Measurements from ENCODE around the gene GNG13. TPM values are rescaled to one million over a fixed set of nuclear protein-coding genes. Genes with fewer than 3 reads are reported as not detected.
A peak's percentile ranks its signal among the peaks of the same experiment; 100 is the strongest.

The GNG13 gene
- total and polyA plus RNA-seq, 2 of the 4 experiments (the other 2 are of a cell fraction), result not detected

DNA sequence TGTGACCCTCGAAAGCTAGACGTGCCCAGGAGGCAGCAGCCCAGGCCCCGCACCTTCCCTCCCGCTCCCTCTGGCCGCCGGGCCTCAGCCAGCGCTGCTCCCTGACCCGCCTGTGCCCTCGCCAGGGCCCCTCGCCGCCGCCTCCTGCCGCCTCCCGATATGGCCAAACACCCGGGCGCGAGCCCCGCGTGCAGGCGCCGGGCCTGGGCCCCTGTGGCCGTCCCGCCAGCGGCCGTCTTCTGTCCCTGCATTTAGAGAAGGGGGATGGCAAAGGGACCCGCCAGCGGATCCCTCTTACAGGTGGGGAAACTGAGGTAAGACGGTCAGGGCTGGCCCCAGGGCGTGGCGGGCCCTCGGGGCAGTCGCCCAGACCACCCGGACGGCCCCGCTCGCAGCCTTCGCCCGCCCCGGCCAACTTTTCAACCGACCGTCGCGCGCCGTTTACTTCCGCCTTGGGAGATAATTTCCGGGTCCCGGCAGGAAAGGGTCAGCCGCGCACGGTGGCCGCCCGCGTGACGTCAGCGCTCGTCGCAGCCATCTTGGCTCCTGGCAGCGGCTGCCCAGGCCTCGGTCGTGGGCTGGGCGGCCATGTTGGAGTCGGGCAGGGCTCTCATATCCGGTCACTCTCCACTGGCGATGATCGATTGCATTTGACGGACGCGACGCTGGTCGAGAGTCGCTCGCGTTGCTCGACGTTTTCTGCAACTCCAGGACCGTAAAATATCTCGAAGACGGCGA is 7.0 kb upstream of the GNG13 start:
- Histone ChIP-seq H2BK20ac (ENCODE audit: low read depth, low read length) (no peak overlapping the region), H3K9me1 (ENCODE audit: insufficient read depth, low read length) (0 out of 2 replicates have a peak, but pooled peaks cover 3% of the 10 kb centered on the region), H3K56ac (ENCODE audit: extremely low read depth, insufficient read depth, low read length) (0 out of 2 replicates have a peak overlapping the region, but pooled peaks have one; percentile 25), H3K4me3 (ENCODE audit: insufficient read depth, low read depth, low read length) (peak overlapping the region; percentile 84), H3K36me3 (ENCODE audit: control insufficient read depth, insufficient read depth, low read length) (no peaks in the 10 kb centered on the region), H3K4me2 (ENCODE audit: low read depth, low read length) (peak overlapping the region; percentile 92), H3K79me1 (ENCODE audit: low read depth in 1 of 2, low read length in 2 of 2) (peaks cover 4 to 12% of the 10 kb centered on the region in 2 experiments; a peak in 3 of 4 replicates), H2BK15ac (ENCODE audit: low read depth, low read length) (no peak overlapping the region), H2AFZ (replicated peaks; ENCODE audit: low read length, poor library complexity) (peak overlapping the region; percentile 87), H3K9ac (ENCODE audit: low read depth, low read length) (peak overlapping the region; percentile 87), H4K5ac (ENCODE audit: low read depth, low read length) (peak overlapping the region; percentile 87), H3K4ac (ENCODE audit: low read depth, low read length) (peak overlapping the region; percentile 80), H4K8ac (ENCODE audit: low read depth in 2 of 2, low read length in 2 of 2) (peak overlapping the region; percentile 51 to 90), H2AK9ac (replicated peaks; ENCODE audit: low read depth, low read length, poor library complexity) (peak overlapping the region; percentile 93), H2BK5ac (ENCODE audit: low read depth, low read length, poor library complexity, severe bottlenecking) (peak overlapping the region; percentile 55), H3K27ac (ENCODE audit: insufficient read depth, low read length) (peak overlapping the region; percentile 54), H3K27me3 (ENCODE audit: control insufficient read depth, insufficient read depth, low read length) (no peaks in the 10 kb centered on the region), H2AK5ac (ENCODE audit: low read depth, low read length) (peak overlapping the region; percentile 67), H2BK120ac (ENCODE audit: low read depth, low read length) (no peak overlapping the region), H4K20me1 (ENCODE audit: insufficient read depth, low read length) (no peaks in the 10 kb centered on the region), H3K4me1 (ENCODE audit: control insufficient read depth, insufficient read depth, low read length) (peaks cover 3% of the 10 kb centered on the region; the same call in 1 of the 2 replicates), H3K18ac (ENCODE audit: low read depth, low read length) (peak overlapping the region; percentile 63; the same call in 1 of the 2 replicates), H3K9me3 (ENCODE audit: control insufficient read depth, insufficient read depth, low read length) (no peaks in the 10 kb centered on the region; the same call in 1 of the 2 replicates), H3K14ac (replicated peaks; ENCODE audit: low read depth, low read length) (peak overlapping the region; percentile 76; the same call in 1 of the 2 replicates), H3K23ac (ENCODE audit: low read depth, low read length) (peak overlapping the region; percentile 57; the same call in 1 of the 2 replicates), H4K91ac (ENCODE audit: insufficient read depth, low read depth, low read length) (peak overlapping the region; percentile 2; the same call in 1 of the 2 replicates)
- ATAC-seq (ENCODE audit: low read depth) (peak; percentile 98), DNase-seq (peak; percentile 86)
- BruUV-seq (replicated peaks), result no TSS peak
- ChIA-PET POLR2A (ENCODE audit: unreplicated experiment) (no interaction called here), CTCF (no interaction called here)
- in situ Hi-C loops (cut with MboI; ENCODE audit: low sequenced_read_pairs) (loop anchor here (25.0 kb wide), 1 partner anchor 405 kb away; no protein-coding TSS in a partner anchor), dilution Hi-C loops (cut with HindIII; ENCODE audit: low sequenced_read_pairs, unreplicated experiment) (no loop called here), intact Hi-C loops (cut with micrococcal nuclease) (no loop called here)
- WGBS, 2 experiments (ENCODE audit: extremely low coverage in 2 of 2, insufficient read length in 1 of 2), result 31% methylated on average over 35 of the region's 80 CpGs; no CpG with 5 or more reads in 1 of the 2 experiments
- TF ChIP-seq, protein P1, sequence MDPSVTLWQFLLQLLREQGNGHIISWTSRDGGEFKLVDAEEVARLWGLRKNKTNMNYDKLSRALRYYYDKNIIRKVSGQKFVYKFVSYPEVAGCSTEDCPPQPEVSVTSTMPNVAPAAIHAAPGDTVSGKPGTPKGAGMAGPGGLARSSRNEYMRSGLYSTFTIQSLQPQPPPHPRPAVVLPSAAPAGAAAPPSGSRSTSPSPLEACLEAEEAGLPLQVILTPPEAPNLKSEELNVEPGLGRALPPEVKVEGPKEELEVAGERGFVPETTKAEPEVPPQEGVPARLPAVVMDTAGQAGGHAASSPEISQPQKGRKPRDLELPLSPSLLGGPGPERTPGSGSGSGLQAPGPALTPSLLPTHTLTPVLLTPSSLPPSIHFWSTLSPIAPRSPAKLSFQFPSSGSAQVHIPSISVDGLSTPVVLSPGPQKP (IDR thresholded peaks at IDR 0.05; ENCODE audit: borderline replicate concordance, low read depth, low read length), result no peak
- TF ChIP-seq MXI1 (IDR thresholded peaks at IDR 0.05; ENCODE audit: borderline replicate concordance, low read depth, low read length), result no peak
- TF ChIP-seq SMC3 (IDR thresholded peaks at IDR 0.05; ENCODE audit: low read depth, low read length), result no peak
- TF ChIP-seq MAFK (IDR thresholded peaks at IDR 0.05; ENCODE audit: low read depth, low read length), result no peak
- no peak for TF ChIP-seq CHD1 (IDR thresholded peaks at IDR 0.05; ENCODE audit: low read depth, low read length)
- TF ChIP-seq, protein P2, sequence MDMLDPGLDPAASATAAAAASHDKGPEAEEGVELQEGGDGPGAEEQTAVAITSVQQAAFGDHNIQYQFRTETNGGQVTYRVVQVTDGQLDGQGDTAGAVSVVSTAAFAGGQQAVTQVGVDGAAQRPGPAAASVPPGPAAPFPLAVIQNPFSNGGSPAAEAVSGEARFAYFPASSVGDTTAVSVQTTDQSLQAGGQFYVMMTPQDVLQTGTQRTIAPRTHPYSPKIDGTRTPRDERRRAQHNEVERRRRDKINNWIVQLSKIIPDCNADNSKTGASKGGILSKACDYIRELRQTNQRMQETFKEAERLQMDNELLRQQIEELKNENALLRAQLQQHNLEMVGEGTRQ (IDR thresholded peaks at IDR 0.05; ENCODE audit: low read depth, low read length), result 0 out of 2 replicates have a peak, but pooled peaks have one; percentile 24
- TF ChIP-seq POLR2A (IDR thresholded peaks at IDR 0.05; ENCODE audit: low read depth, low read length), result peak; percentile 78; the same call in 1 of the 2 replicates

Data from IMR-90 (cell line).